CD14-positive monocyte (primary cell): ENCODE measurements around the gene PTGER1. TPM values are rescaled to one million over a fixed set of nuclear protein-coding genes. Genes with fewer than 3 reads are reported as not detected.

ENCODE experiments used
- DNase-seq, 3 donors: peaks; one replicate each; pipeline ENCODE4 v3.0.0-alpha.2; 2011 to 2022
- H2AFZ ChIP-seq: 2 replicates; pipeline ENCODE4 v1.6.0; 2012; ENCODE audit warnings: mild to moderate bottlenecking, low read depth, low read length, inconsistent platforms; ENCODE audit not compliant: insufficient read depth, poor library complexity, severe bottlenecking
- H3K27ac ChIP-seq, 2 donors: 1 replicate in 1 of 2; 2 replicates in 1 of 2; pipeline ENCODE4 v1.5.1; 2012 to 2013; ENCODE audit warnings: low read length in 2 of 2, control low read depth in 1 of 2, inconsistent platforms in 1 of 2, low read depth in 1 of 2, mild to moderate bottlenecking in 1 of 2
- H3K27me3 ChIP-seq, 2 donors: one replicate each; pipeline versions ENCODE4 v1.6.0 to v1.6.1; 2011 to 2013; ENCODE audit warnings: low read length in 2 of 2; ENCODE audit not compliant: control insufficient read depth in 2 of 2, insufficient read depth in 2 of 2
- H3K36me3 ChIP-seq, 2 donors: replicated peaks in 1 of 2; 1 replicate in 1 of 2; 2 replicates in 1 of 2; pipeline versions ENCODE4 v1.5.1 to v1.6.1; 2012 to 2013; ENCODE audit warnings: low read length in 2 of 2, control low read depth in 1 of 2, inconsistent platforms in 1 of 2, mild to moderate bottlenecking in 1 of 2; ENCODE audit not compliant: insufficient read depth in 2 of 2, control insufficient read depth in 1 of 2
- H3K4me1 ChIP-seq, 2 donors: 1 replicate in 1 of 2; 2 replicates in 1 of 2; pipeline versions ENCODE4 v1.5.1 to v1.6.1; 2012 to 2013; ENCODE audit warnings: low read length in 2 of 2, control low read depth in 1 of 2, inconsistent platforms in 1 of 2, mild to moderate bottlenecking in 1 of 2, moderate library complexity in 1 of 2; ENCODE audit not compliant: insufficient read depth in 2 of 2, control insufficient read depth in 1 of 2
- H3K4me2 ChIP-seq: replicated peaks from 2 replicates; pipeline ENCODE3; 2012; ENCODE audit warnings: low read length, moderate library complexity, mild to moderate bottlenecking; ENCODE audit not compliant: poor library complexity, severe bottlenecking; ENCODE audit errors: extremely low read depth
- H3K4me3 ChIP-seq, 3 experiments: fragments of 200-600 bp in 1 of 3; sonication (generic) in 1 of 3; replicated peaks in 1 of 3; 1 replicate in 2 of 3; 2 replicates in 1 of 3; pipeline ENCODE4 v1.5.1; 2011 to 2013; ENCODE audit warnings: low read length in 3 of 3, mild to moderate bottlenecking in 3 of 3, control low read depth in 2 of 3, low read depth in 2 of 3, inconsistent platforms in 1 of 3, moderate library complexity in 1 of 3
- H3K79me2 ChIP-seq: 2 replicates; pipeline ENCODE4 v1.6.0; 2012; ENCODE audit warnings: mild to moderate bottlenecking, control low read depth, inconsistent platforms, low read length, moderate library complexity; ENCODE audit not compliant: insufficient read depth
- H3K9ac ChIP-seq: 2 replicates; pipeline ENCODE4 v1.6.0; 2017; ENCODE audit warnings: low read length, mild to moderate bottlenecking; ENCODE audit not compliant: insufficient read depth, poor library complexity, severe bottlenecking
- H3K9me3 ChIP-seq, 2 donors: replicated peaks in 1 of 2; 1 replicate in 1 of 2; 2 replicates in 1 of 2; pipeline versions ENCODE4 v1.5.1 to v1.6.1; 2012 to 2013; ENCODE audit warnings: low read length in 2 of 2, control low read depth in 1 of 2; ENCODE audit not compliant: control insufficient read depth in 1 of 2, insufficient read depth in 1 of 2
- H4K20me1 ChIP-seq: 2 replicates; pipeline ENCODE4 v1.6.0; 2012; ENCODE audit warnings: mild to moderate bottlenecking, low read length, control low read depth, moderate library complexity; ENCODE audit not compliant: insufficient read depth
- H3K27ac Mint-ChIP-seq, 7 donors: one replicate each; pipeline ENCODE4 v1.8.0; 2020; ENCODE audit warnings: mild to moderate bottlenecking in 7 of 7, mixed read lengths in 7 of 7, moderate library complexity in 6 of 7, inconsistent platforms in 2 of 7
- H3K27me3 Mint-ChIP-seq, 3 donors: one replicate each; pipeline ENCODE4 v1.8.0; 2021 to 2022; ENCODE audit warnings: low read depth in 3 of 3, mild to moderate bottlenecking in 3 of 3, mixed read lengths in 3 of 3, moderate library complexity in 3 of 3, inconsistent platforms in 1 of 3
- H3K36me3 Mint-ChIP-seq, 2 donors: one replicate each; pipeline ENCODE4 v1.8.0; 2020; ENCODE audit warnings: mixed read lengths in 2 of 2, inconsistent platforms in 1 of 2, mild to moderate bottlenecking in 1 of 2
- H3K4me1 Mint-ChIP-seq: one replicate; pipeline ENCODE4 v1.8.0; 2020; ENCODE audit warnings: mild to moderate bottlenecking, mixed read lengths
- H3K4me3 Mint-ChIP-seq, 2 donors: one replicate each; pipeline ENCODE4 v1.8.0; 2020; ENCODE audit warnings: mild to moderate bottlenecking in 2 of 2, mixed read lengths in 2 of 2, moderate library complexity in 1 of 2
- H3K9me3 Mint-ChIP-seq, 7 donors: one replicate each; pipeline ENCODE4 v1.8.0; 2020 to 2022; ENCODE audit warnings: mixed read lengths in 7 of 7, mild to moderate bottlenecking in 6 of 7, moderate library complexity in 6 of 7, inconsistent platforms in 2 of 7
- WGBS: methylation state at CpG from one replicate; pipeline ENCODE4 v1.1.5; 2013; ENCODE audit warnings: missing lambda C conversion rate; ENCODE audit not compliant: insufficient coverage; 5-methylcytosine and 5-hydroxymethylcytosine counted together
- intact Hi-C, 2 donors: fragments of 100-400 bp; cut with micrococcal nuclease; formaldehyde crosslinking; loops; one replicate each; pipeline versions ENCODE4 v1.15.0 to v1.15.1; 2023
- polyA plus RNA-seq, 3 donors: library from polyadenylated mRNA; depleted of rRNA in 1 of 3; unstranded in 2 of 3; stranded (reverse) in 1 of 3; fragments of 300-500 nt in 2 of 3; fragments of >200 nt in 1 of 3; fragmentation: Illumina TruSeq in 2 of 3; gene quantifications; 1 replicate in 2 of 3; 2 replicates in 1 of 3; pipeline ENCODE4 v1.2.3, GENCODE V29; 2012 to 2021
- TF ChIP-seq, protein P1 (sequence below): fragments of 200-600 bp; IDR thresholded peaks from one replicate; pipeline ENCODE4 v1.8.0; 2022; ENCODE audit warnings: antibody characterized with exemption, mild to moderate bottlenecking

Gene PTGER1
- polyA plus RNA-seq, 3 donors: not detected

DNA sequence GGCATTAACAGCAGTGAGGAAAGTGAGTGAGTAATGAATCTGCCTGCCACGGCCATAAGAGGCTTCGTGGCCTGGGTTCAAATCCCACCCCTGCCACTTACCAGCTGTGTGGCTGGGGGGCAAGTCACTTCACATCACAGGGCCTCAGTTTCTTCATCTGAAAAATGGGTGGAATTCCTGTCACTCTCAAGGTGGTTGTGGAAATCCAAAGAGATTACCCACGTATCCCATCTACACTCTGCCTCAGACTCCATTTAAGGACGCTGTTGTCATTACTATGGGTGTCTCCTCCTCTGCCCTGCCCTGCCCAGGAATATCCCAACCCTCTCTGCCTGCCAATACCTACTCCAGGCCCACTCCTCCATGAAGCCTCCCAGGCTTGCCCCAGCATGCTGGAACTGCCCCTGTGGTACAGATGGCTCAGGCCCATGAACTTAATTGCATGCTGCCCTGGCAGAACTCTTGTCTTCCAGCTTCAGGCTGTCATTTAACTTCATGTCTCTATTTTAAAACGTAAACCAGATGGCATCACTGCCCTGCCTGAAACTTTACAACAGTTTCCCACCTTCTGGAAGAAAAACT, 17.7 kb upstream of the PTGER1 start:
- H3K4me3 ChIP-seq: no peak overlapping the region
- no peak overlapping the region for H3K27ac Mint-ChIP-seq
- H3K9ac ChIP-seq: no peak overlapping the region
- H2AFZ ChIP-seq: no peak overlapping the region
- H3K4me1 ChIP-seq: peaks cover 20 to 23% of the 10 kb centered on the region in 2 donors
- no peaks in the 10 kb centered on the region for H3K9me3 Mint-ChIP-seq
- H3K27ac ChIP-seq: no peak overlapping the region
- 86% methylated on average over 1 of the region's 5 CpGs for WGBS
- no peak for DNase-seq
- peaks cover 1 to 3% of the 10 kb centered on the region in 2 donors for H3K36me3 Mint-ChIP-seq
- H3K27me3 ChIP-seq: no peaks in the 10 kb centered on the region
- TF ChIP-seq, protein P1, sequence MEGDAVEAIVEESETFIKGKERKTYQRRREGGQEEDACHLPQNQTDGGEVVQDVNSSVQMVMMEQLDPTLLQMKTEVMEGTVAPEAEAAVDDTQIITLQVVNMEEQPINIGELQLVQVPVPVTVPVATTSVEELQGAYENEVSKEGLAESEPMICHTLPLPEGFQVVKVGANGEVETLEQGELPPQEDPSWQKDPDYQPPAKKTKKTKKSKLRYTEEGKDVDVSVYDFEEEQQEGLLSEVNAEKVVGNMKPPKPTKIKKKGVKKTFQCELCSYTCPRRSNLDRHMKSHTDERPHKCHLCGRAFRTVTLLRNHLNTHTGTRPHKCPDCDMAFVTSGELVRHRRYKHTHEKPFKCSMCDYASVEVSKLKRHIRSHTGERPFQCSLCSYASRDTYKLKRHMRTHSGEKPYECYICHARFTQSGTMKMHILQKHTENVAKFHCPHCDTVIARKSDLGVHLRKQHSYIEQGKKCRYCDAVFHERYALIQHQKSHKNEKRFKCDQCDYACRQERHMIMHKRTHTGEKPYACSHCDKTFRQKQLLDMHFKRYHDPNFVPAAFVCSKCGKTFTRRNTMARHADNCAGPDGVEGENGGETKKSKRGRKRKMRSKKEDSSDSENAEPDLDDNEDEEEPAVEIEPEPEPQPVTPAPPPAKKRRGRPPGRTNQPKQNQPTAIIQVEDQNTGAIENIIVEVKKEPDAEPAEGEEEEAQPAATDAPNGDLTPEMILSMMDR: no peak
- H3K27me3 Mint-ChIP-seq: peaks cover 5 to 17% (median 10%) of the 10 kb centered on the region in 3 donors
- H3K79me2 ChIP-seq: no peaks in the 10 kb centered on the region
- intact Hi-C loops: no loop called here
- no peak overlapping the region for H3K4me3 Mint-ChIP-seq
- H3K36me3 ChIP-seq: no peaks in the 10 kb centered on the region
- H3K4me2 ChIP-seq: no peak overlapping the region
- no peaks in the 10 kb centered on the region for H4K20me1 ChIP-seq
- H3K9me3 ChIP-seq: no peaks in the 10 kb centered on the region
- peaks cover 19% of the 10 kb centered on the region for H3K4me1 Mint-ChIP-seq

DNA sequence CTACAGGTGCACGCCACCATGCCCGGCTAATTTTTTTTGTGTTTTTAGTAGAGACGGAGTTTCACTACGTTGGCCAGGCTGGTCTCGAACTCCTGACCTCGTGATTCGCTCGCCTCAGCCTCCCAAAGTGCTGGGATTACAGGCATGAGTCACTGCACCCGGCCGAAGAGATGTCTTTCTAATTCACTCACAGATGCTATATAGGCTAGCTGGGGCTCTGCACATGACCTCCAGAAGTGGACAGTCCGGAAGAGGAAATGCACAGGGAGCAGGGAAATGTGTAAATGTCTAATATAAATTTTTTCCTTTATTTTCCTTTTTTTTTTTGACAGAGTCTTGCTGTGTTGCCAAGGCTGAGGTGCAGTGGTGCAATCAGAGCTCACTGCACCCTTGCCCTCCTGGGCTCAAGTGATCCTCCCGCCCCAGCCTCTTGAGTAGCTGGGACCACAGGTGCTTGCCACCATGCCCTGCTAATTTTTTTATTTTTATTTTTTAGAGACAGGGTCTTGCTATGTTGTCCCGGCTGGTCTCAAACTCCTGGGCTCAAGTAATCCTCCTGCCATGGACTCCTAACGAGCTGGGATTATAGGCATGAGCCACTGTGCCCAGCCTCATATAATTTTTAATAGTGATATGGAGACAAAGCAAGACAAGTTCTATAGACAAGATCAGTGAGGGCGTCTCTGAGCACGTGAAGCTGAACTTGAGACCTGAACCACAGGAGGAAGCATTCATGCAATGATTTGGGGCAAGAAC, 12.4 kb upstream of the PTGER1 start:
- no peak for DNase-seq
- H3K4me1 Mint-ChIP-seq: peaks cover 3% of the 10 kb centered on the region
- Histone ChIP-seq H2AFZ (no peak overlapping the region), H3K27me3 (no peaks in the 10 kb centered on the region), H3K27ac (no peak overlapping the region), H3K9me3 (no peaks in the 10 kb centered on the region), H3K4me3 (no peak overlapping the region), H4K20me1 (no peaks in the 10 kb centered on the region), H3K9ac (no peak overlapping the region), H3K4me2 (no peak overlapping the region), H3K4me1 (no peaks in the 10 kb centered on the region), H3K36me3 (no peaks in the 10 kb centered on the region), H3K79me2 (no peaks in the 10 kb centered on the region)
- WGBS: 89% methylated on average over 4 of the region's 16 CpGs
- H3K4me3 Mint-ChIP-seq: no peak overlapping the region
- H3K27ac Mint-ChIP-seq: no peak overlapping the region
- H3K36me3 Mint-ChIP-seq: peaks cover 1 to 3% of the 10 kb centered on the region in 2 donors
- TF ChIP-seq, protein P1: no peak
- no peaks in the 10 kb centered on the region for H3K9me3 Mint-ChIP-seq
- H3K27me3 Mint-ChIP-seq: peaks cover 0 to 6% (median 3%) of the 10 kb centered on the region in 3 donors
- intact Hi-C loops: loop anchor here in 1 of 2 donors (10.0 kb wide), 1 partner anchor 613 kb away; the partner anchor contains the start of gene NANOS3
